CD14-positive monocyte (primary cell): ENCODE results near the gene MRPL23. TPM values are rescaled to one million over a fixed set of nuclear protein-coding genes. Genes with fewer than 3 reads are reported as not detected.

Source experiments
- DNase-seq, 3 donors: peaks; one replicate each; pipeline ENCODE4 v3.0.0-alpha.2; 2011 to 2022
- H2AFZ ChIP-seq: 2 replicates; pipeline ENCODE4 v1.6.0; 2012; ENCODE audit warnings: mild to moderate bottlenecking, low read depth, low read length, inconsistent platforms; ENCODE audit not compliant: insufficient read depth, poor library complexity, severe bottlenecking
- H3K27ac ChIP-seq, 2 donors: 1 replicate in 1 of 2; 2 replicates in 1 of 2; pipeline ENCODE4 v1.5.1; 2012 to 2013; ENCODE audit warnings: low read length in 2 of 2, control low read depth in 1 of 2, inconsistent platforms in 1 of 2, low read depth in 1 of 2, mild to moderate bottlenecking in 1 of 2
- H3K27me3 ChIP-seq, 2 donors: one replicate each; pipeline versions ENCODE4 v1.6.0 to v1.6.1; 2011 to 2013; ENCODE audit warnings: low read length in 2 of 2; ENCODE audit not compliant: control insufficient read depth in 2 of 2, insufficient read depth in 2 of 2
- H3K36me3 ChIP-seq, 2 donors: replicated peaks in 1 of 2; 1 replicate in 1 of 2; 2 replicates in 1 of 2; pipeline versions ENCODE4 v1.5.1 to v1.6.1; 2012 to 2013; ENCODE audit warnings: low read length in 2 of 2, control low read depth in 1 of 2, inconsistent platforms in 1 of 2, mild to moderate bottlenecking in 1 of 2; ENCODE audit not compliant: insufficient read depth in 2 of 2, control insufficient read depth in 1 of 2
- H3K4me1 ChIP-seq, 2 donors: 1 replicate in 1 of 2; 2 replicates in 1 of 2; pipeline versions ENCODE4 v1.5.1 to v1.6.1; 2012 to 2013; ENCODE audit warnings: low read length in 2 of 2, control low read depth in 1 of 2, inconsistent platforms in 1 of 2, mild to moderate bottlenecking in 1 of 2, moderate library complexity in 1 of 2; ENCODE audit not compliant: insufficient read depth in 2 of 2, control insufficient read depth in 1 of 2
- H3K4me2 ChIP-seq: replicated peaks from 2 replicates; pipeline ENCODE3; 2012; ENCODE audit warnings: low read length, moderate library complexity, mild to moderate bottlenecking; ENCODE audit not compliant: poor library complexity, severe bottlenecking; ENCODE audit errors: extremely low read depth
- H3K4me3 ChIP-seq, 3 experiments: fragments of 200-600 bp in 1 of 3; sonication (generic) in 1 of 3; replicated peaks in 1 of 3; 1 replicate in 2 of 3; 2 replicates in 1 of 3; pipeline ENCODE4 v1.5.1; 2011 to 2013; ENCODE audit warnings: low read length in 3 of 3, mild to moderate bottlenecking in 3 of 3, control low read depth in 2 of 3, low read depth in 2 of 3, inconsistent platforms in 1 of 3, moderate library complexity in 1 of 3
- H3K79me2 ChIP-seq: 2 replicates; pipeline ENCODE4 v1.6.0; 2012; ENCODE audit warnings: mild to moderate bottlenecking, control low read depth, inconsistent platforms, low read length, moderate library complexity; ENCODE audit not compliant: insufficient read depth
- H3K9ac ChIP-seq: 2 replicates; pipeline ENCODE4 v1.6.0; 2017; ENCODE audit warnings: low read length, mild to moderate bottlenecking; ENCODE audit not compliant: insufficient read depth, poor library complexity, severe bottlenecking
- H3K9me3 ChIP-seq, 2 donors: replicated peaks in 1 of 2; 1 replicate in 1 of 2; 2 replicates in 1 of 2; pipeline versions ENCODE4 v1.5.1 to v1.6.1; 2012 to 2013; ENCODE audit warnings: low read length in 2 of 2, control low read depth in 1 of 2; ENCODE audit not compliant: control insufficient read depth in 1 of 2, insufficient read depth in 1 of 2
- H4K20me1 ChIP-seq: 2 replicates; pipeline ENCODE4 v1.6.0; 2012; ENCODE audit warnings: mild to moderate bottlenecking, low read length, control low read depth, moderate library complexity; ENCODE audit not compliant: insufficient read depth
- H3K27ac Mint-ChIP-seq, 7 donors: one replicate each; pipeline ENCODE4 v1.8.0; 2020; ENCODE audit warnings: mild to moderate bottlenecking in 7 of 7, mixed read lengths in 7 of 7, moderate library complexity in 6 of 7, inconsistent platforms in 2 of 7
- H3K27me3 Mint-ChIP-seq, 3 donors: one replicate each; pipeline ENCODE4 v1.8.0; 2021 to 2022; ENCODE audit warnings: low read depth in 3 of 3, mild to moderate bottlenecking in 3 of 3, mixed read lengths in 3 of 3, moderate library complexity in 3 of 3, inconsistent platforms in 1 of 3
- H3K36me3 Mint-ChIP-seq, 2 donors: one replicate each; pipeline ENCODE4 v1.8.0; 2020; ENCODE audit warnings: mixed read lengths in 2 of 2, inconsistent platforms in 1 of 2, mild to moderate bottlenecking in 1 of 2
- H3K4me1 Mint-ChIP-seq: one replicate; pipeline ENCODE4 v1.8.0; 2020; ENCODE audit warnings: mild to moderate bottlenecking, mixed read lengths
- H3K4me3 Mint-ChIP-seq, 2 donors: one replicate each; pipeline ENCODE4 v1.8.0; 2020; ENCODE audit warnings: mild to moderate bottlenecking in 2 of 2, mixed read lengths in 2 of 2, moderate library complexity in 1 of 2
- H3K9me3 Mint-ChIP-seq, 7 donors: one replicate each; pipeline ENCODE4 v1.8.0; 2020 to 2022; ENCODE audit warnings: mixed read lengths in 7 of 7, mild to moderate bottlenecking in 6 of 7, moderate library complexity in 6 of 7, inconsistent platforms in 2 of 7
- CTCF ChIP-seq: fragments of 200-600 bp; IDR thresholded peaks from one replicate; pipeline ENCODE4 v1.8.0; 2022; ENCODE audit warnings: antibody characterized with exemption, mild to moderate bottlenecking
- WGBS: methylation state at CpG from one replicate; pipeline ENCODE4 v1.1.5; 2013; ENCODE audit warnings: missing lambda C conversion rate; ENCODE audit not compliant: insufficient coverage; 5-methylcytosine and 5-hydroxymethylcytosine counted together
- intact Hi-C, 2 donors: fragments of 100-400 bp; cut with micrococcal nuclease; formaldehyde crosslinking; loops; one replicate each; pipeline versions ENCODE4 v1.15.0 to v1.15.1; 2023
- polyA plus RNA-seq, 3 donors: library from polyadenylated mRNA; depleted of rRNA in 1 of 3; unstranded in 2 of 3; stranded (reverse) in 1 of 3; fragments of 300-500 nt in 2 of 3; fragments of >200 nt in 1 of 3; fragmentation: Illumina TruSeq in 2 of 3; gene quantifications; 1 replicate in 2 of 3; 2 replicates in 1 of 3; pipeline ENCODE4 v1.2.3, GENCODE V29; 2012 to 2021

Gene MRPL23
- polyA plus RNA-seq, 3 donors, result 19.3 to 109 (median 51.1) TPM

- no peak for TF ChIP-seq CTCF
- H3K36me3 ChIP-seq, result no peaks in the 10 kb centered on the region
- intact Hi-C loops, result no loop called here
- H3K4me1 ChIP-seq, result no peaks in the 10 kb centered on the region
- no peak overlapping the region for H3K27ac Mint-ChIP-seq
- H4K20me1 ChIP-seq, result no peaks in the 10 kb centered on the region
- no peak for DNase-seq
- no peak overlapping the region for H3K4me3 ChIP-seq
- no peak overlapping the region for H3K4me2 ChIP-seq
- no peaks in the 10 kb centered on the region for H3K27me3 Mint-ChIP-seq
- no peaks in the 10 kb centered on the region for H3K9me3 Mint-ChIP-seq
- no peaks in the 10 kb centered on the region for H3K36me3 Mint-ChIP-seq
- H3K27ac ChIP-seq, result no peak overlapping the region
- H3K9ac ChIP-seq, result no peak overlapping the region
- WGBS, result no CpG with 5 or more reads among the region's 23 CpGs
- H3K4me3 Mint-ChIP-seq, result no peak overlapping the region
- no peaks in the 10 kb centered on the region for H3K9me3 ChIP-seq
- H2AFZ ChIP-seq, result no peak overlapping the region
- no peaks in the 10 kb centered on the region for H3K27me3 ChIP-seq
- no peaks in the 10 kb centered on the region for H3K4me1 Mint-ChIP-seq
- no peaks in the 10 kb centered on the region for H3K79me2 ChIP-seq
Measured at GRCh38 chr11:1953489-1954266, 6.5 kb downstream of the MRPL23 start.

- intact Hi-C loops, result no loop called here
- no CpG with 5 or more reads among the region's 18 CpGs for WGBS
- Mint-ChIP-seq H3K27me3 (no peaks in the 10 kb centered on the region), H3K4me3 (no peak overlapping the region), H3K27ac (no peak overlapping the region), H3K4me1 (no peaks in the 10 kb centered on the region), H3K36me3 (no peaks in the 10 kb centered on the region), H3K9me3 (no peaks in the 10 kb centered on the region)
- no peak overlapping the region for H3K4me2 ChIP-seq
- H3K27me3 ChIP-seq, result no peaks in the 10 kb centered on the region
- no peaks in the 10 kb centered on the region for H3K79me2 ChIP-seq
- H3K9ac ChIP-seq, result no peak overlapping the region
- no peak overlapping the region for H3K27ac ChIP-seq
- H3K4me1 ChIP-seq, result no peaks in the 10 kb centered on the region
- no peak for TF ChIP-seq CTCF
- no peaks in the 10 kb centered on the region for H3K36me3 ChIP-seq
- H3K4me3 ChIP-seq, result no peak overlapping the region
- H3K9me3 ChIP-seq, result no peaks in the 10 kb centered on the region
- H2AFZ ChIP-seq, result no peak overlapping the region
- no peaks in the 10 kb centered on the region for H4K20me1 ChIP-seq
- DNase-seq, result no peak
Measured at GRCh38 chr11:1958367-1958766, 11.2 kb downstream of the MRPL23 start.
